ENCODE results near the gene HTR7.

Gene HTR7

DNA sequence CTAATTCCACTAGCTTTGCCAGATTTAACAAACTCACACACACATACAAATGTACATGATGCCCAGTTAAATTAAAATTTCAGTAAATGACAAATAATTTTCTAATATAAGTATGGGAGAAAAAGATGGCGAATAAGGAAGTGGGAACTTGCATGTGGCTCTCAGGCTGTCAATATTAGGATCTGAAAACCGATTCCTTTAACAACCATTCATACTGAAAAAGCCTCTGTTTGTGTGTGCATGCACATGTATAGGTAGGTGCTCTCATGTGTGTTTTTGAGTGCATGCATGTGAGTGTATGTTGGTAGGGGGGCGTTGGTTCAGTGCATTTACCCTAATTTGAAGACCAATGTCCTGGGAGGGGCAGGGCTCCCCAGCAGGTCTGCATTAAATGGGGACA is 125.3 kb downstream of the HTR7 start:
- no peak for DNase-seq

GRCh38 chr10:90723416-90724068 is 134.3 kb downstream of the HTR7 start:
- DNase-seq, result no peak

DNA sequence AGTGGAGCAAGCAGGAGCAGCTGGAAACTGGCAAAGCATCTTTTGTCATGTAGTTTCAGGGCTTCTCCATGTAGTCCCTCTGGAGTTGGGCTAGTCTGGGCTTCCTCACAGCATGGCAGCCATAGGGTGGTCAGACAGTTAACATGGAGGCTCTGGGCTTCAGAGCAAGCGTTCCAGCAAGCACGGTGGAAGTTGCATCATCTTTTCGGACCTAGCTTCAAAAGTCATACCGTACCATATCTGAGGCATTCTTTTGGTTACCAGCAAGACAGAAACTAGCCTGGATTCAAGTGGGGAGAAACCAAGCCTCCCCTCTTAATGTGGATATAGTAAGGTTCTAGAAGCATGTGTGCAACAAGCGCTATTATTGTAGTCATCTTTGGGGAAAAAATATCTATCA is 135.0 kb downstream of the HTR7 start:
- DNase-seq, result no peak

DNA sequence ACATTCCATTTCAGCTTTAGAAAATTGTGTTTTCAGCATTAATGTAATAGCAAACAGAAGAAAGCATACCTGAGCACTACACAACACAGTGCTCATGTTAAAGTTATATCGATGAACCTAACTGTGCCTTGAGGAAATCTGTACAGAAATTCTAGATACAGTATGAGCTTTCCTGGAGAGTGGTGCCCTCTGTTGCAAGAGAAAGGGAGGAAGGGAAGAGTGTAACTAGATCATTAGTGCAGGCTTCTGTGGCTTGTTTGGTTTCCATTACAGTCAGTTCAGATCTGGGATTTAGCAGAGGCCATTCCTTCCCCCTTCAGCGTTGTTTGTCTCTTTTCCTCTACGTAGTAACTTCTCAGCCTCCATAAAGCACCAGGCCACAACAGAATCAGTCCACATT is 139.7 kb downstream of the HTR7 start:
- no peak for DNase-seq

GRCh38 chr10:90712529-90712928 is 145.3 kb downstream of the HTR7 start:
- DNase-seq, result no peak

GRCh38 chr10:90709727-90710126 is 148.1 kb downstream of the HTR7 start:
- no peak for DNase-seq

GRCh38 chr10:90707657-90708056 is 150.2 kb downstream of the HTR7 start:
- no peak for DNase-seq

GRCh38 chr10:90701428-90701827 is 156.4 kb downstream of the HTR7 start:
- no peak for DNase-seq

DNA sequence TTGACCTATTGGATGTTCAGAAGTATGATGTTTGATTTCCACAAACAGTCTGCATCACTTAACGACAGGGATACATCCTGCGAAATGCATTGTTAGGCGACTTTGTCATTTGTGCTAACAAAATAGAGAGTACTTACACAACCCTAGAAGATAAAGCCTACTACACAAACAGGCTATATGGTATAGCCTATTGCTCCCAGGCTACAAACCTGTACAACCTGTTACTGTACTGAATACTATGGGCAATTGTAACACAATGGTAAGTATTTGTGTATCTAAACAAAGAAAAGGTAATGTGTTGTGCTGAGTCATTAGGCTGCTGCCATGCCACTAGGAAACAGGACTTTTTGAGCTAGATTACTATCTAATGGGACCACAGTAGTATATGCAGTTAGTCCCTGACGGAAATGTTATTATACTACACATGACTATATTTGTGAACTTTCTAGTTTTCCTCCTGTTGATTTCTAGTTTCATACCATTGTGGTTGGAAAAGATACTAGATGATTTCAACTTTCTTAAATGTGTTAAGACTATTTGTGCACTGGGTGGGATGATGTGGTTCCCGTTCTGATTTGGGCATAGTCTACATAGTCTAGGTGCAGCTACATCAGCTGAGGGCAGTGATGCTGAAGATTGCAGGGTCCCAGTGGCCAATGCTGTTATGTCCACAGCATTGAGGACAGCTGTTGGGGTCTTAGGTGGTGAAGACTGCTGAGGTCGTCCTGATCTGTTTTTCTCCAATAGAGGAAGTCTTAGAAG is 161.7 kb downstream of the HTR7 start:
- peak in 1 of 2 experiments; percentile 1 for DNase-seq

Data from NCI-H2081 (cell line).